PFSK-1 (cell line): ENCODE measurements around the gene ABHD18.

Source experiments
- FOXP2 ChIP-seq: optimal IDR thresholded peaks from 2 replicates; pipeline ENCODE3; 2011; ENCODE audit warnings: borderline replicate concordance, control low read depth, inconsistent platforms; ENCODE audit not compliant: insufficient read depth; ENCODE audit errors: extremely low read length, extremely low read depth
- POLR2AphosphoS5 ChIP-seq: IDR thresholded peaks from 2 replicates; pipeline ENCODE4 v1.6.1; 2012; ENCODE audit warnings: low read depth, mild to moderate bottlenecking, control low read depth, low read length, moderate library complexity
- REST ChIP-seq, 2 experiments: IDR thresholded peaks; 2 replicates each; pipeline versions ENCODE4 v1.6.1 to v1.8.0; 2011 to 2012; ENCODE audit warnings: low read depth in 2 of 2, low read length in 2 of 2, control low read depth in 1 of 2, inconsistent platforms in 1 of 2, mild to moderate bottlenecking in 1 of 2, moderate library complexity in 1 of 2; ENCODE audit not compliant: insufficient read depth in 1 of 2
- SIN3A ChIP-seq: IDR thresholded peaks from 2 replicates; pipeline ENCODE4 v1.6.1; 2012; ENCODE audit warnings: mild to moderate bottlenecking, low read length, moderate library complexity, borderline replicate concordance; ENCODE audit not compliant: insufficient read depth
- TAF1 ChIP-seq: IDR thresholded peaks from 2 replicates; pipeline ENCODE4 v1.6.1; 2012; ENCODE audit warnings: low read length, control low read depth, borderline replicate concordance; ENCODE audit not compliant: insufficient read depth

ABHD18 gene

DNA sequence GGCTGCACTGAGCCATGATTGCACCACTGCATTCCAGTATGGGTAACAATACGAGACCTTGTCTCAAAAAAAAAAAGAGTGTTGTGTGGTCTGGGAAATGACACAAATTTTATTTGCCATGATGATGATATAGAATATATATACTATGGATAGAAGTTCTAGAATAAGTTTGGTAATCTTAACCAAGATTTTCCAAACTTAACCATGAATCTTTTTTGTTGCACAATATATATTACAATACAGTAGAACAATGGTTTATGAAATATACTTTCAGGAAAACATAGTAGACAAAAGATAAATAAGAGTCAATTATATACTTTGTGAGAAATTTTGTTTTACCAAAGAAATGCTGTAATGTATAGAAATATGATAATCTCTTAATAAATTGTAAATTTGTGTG, 35.0 kb upstream of the ABHD18 start:
- TF ChIP-seq FOXP2 (no peak), POLR2AphosphoS5 (no peak), REST (IDR thresholded peaks at IDR 0.05; ENCODE audit: insufficient read depth in 1 of 2, low read depth in 2 of 2, low read length in 2 of 2) (no peak), SIN3A (no peak), TAF1 (no peak)

DNA sequence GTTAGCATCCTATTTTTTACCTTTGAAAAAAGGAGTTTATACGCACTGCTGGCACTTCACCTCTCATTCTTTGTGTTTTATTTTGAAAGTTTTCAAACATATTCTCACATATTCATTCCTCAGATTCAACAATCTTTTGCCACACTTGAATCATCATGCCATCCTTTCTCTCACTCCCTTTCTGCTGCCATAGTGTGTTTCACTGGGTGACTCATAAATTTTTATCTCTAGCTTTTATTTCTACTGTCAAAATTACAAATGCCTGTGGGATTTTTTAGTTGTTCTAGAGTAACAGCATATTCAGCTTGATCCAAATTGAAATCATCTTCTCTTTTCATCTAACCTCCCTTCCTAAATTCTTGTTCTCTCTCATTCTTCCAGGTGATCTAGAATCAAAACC, 28.2 kb upstream of the ABHD18 start:
- no peak for TF ChIP-seq SIN3A
- TF ChIP-seq POLR2AphosphoS5, result no peak
- no peak for TF ChIP-seq FOXP2
- TF ChIP-seq REST (IDR thresholded peaks at IDR 0.05; ENCODE audit: insufficient read depth in 1 of 2, low read depth in 2 of 2, low read length in 2 of 2), result no peak
- no peak for TF ChIP-seq TAF1

DNA sequence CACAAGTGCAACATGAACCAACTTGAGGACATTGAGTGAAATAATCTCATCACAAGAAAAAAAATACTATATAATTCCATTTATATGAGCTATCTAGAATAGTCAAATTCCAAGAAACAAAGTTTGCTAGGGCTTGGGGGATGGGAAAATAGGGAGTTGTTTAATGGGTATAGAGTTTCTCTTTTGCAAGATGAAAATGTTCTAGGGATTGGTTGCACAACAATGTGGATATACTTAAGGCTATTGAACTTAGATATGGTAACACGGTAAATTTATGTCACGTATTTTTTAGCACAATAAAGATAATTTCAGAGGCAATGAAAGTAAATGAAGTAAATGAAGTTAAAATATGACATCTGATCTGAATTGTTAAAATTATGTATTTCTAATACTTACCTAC, 8.1 kb upstream of the ABHD18 start:
- TF ChIP-seq FOXP2, result no peak
- no peak for TF ChIP-seq POLR2AphosphoS5
- TF ChIP-seq SIN3A, result no peak
- no peak for TF ChIP-seq REST (IDR thresholded peaks at IDR 0.05; ENCODE audit: insufficient read depth in 1 of 2, low read depth in 2 of 2, low read length in 2 of 2)
- TF ChIP-seq TAF1, result no peak

- TF ChIP-seq POLR2AphosphoS5 (no peak), REST (IDR thresholded peaks at IDR 0.05; ENCODE audit: insufficient read depth in 1 of 2, low read depth in 2 of 2, low read length in 2 of 2) (no peak), FOXP2 (no peak), TAF1 (no peak)
Measured at GRCh38 chr4:127959794-127960193, 5.4 kb upstream of the ABHD18 start.

DNA sequence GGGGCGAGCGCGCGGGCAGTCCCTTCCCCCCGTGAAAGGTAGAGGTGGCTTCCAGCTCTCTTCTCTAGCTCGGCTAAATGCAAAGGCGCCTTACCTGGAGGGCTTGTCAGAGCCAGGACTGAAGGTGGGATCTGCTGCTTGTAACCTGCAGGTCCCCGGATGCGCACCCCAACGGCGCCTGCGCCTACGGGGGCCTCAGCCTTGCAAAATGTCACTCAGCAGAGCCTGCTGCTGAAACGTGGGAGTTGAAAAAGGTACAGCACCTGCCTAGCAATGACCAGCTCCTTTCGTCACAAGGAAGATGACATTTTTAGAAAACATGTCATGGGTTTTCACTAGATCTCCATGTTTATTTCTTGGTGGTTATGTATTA, 583 bp downstream of the ABHD18 start:
- TF ChIP-seq TAF1 (no peak), REST (IDR thresholded peaks at IDR 0.05; ENCODE audit: insufficient read depth in 1 of 2, low read depth in 2 of 2, low read length in 2 of 2) (no peak), SIN3A (no peak), POLR2AphosphoS5 (no peak), FOXP2 (no peak)
